Ascending aorta (tissue), 2 donors: ENCODE measurements around the gene CHD6. TPM values are rescaled to one million over a fixed set of nuclear protein-coding genes. Genes with fewer than 3 reads are reported as not detected.

ENCODE experiments used
- DNase-seq, 2 donors: peaks; one replicate each; pipeline ENCODE4 v3.0.0-alpha.2; 2019; ENCODE audit warnings: low spot score in 2 of 2
- H3K27ac ChIP-seq, 2 donors: fragments of 200-600 bp; sonication (generic); one replicate each; pipeline ENCODE4 v1.5.1; 2016 to 2017; ENCODE audit warnings: mild to moderate bottlenecking in 1 of 2
- H3K27me3 ChIP-seq: fragments of 200-600 bp; sonication (generic); one replicate; pipeline ENCODE4 v1.5.1; 2017
- H3K36me3 ChIP-seq, 2 donors: fragments of 200-600 bp; sonication (generic); one replicate each; pipeline ENCODE4 v1.5.1; 2016
- H3K4me1 ChIP-seq, 2 donors: fragments of 200-600 bp; sonication (generic); one replicate each; pipeline ENCODE4 v1.5.1; 2016 to 2017; ENCODE audit warnings: mild to moderate bottlenecking in 1 of 2
- H3K4me3 ChIP-seq, 2 donors: fragments of 200-600 bp; sonication (generic); one replicate each; pipeline ENCODE4 v1.5.1; 2016 to 2017; ENCODE audit warnings: mild to moderate bottlenecking in 1 of 2
- H3K9me3 ChIP-seq, 2 donors: fragments of 200-600 bp; sonication (generic); one replicate each; pipeline ENCODE4 v1.5.1; 2016
- intact Hi-C: fragments of 100-400 bp; cut with DNase I; formaldehyde crosslinking; loops from one replicate; pipeline ENCODE4 v1.15.1; 2023
- total RNA-seq: library from RNA; depleted of rRNA; stranded (reverse); fragments of >200 nt; gene quantifications from one replicate; pipeline ENCODE4 v1.1.0, GENCODE V29; 2016
- TF ChIP-seq, protein P1 (sequence below), 3 experiments: fragments of 200-600 bp in 2 of 3; fragments of 450-650 bp in 1 of 3; sonication (generic) in 2 of 3; IDR thresholded peaks; one replicate each; pipeline ENCODE4 v1.5.1; 2016 to 2019; ENCODE audit warnings: antibody characterized with exemption in 3 of 3, mild to moderate bottlenecking in 1 of 3, moderate library complexity in 1 of 3

The CHD6 gene
- total RNA-seq, 1 donor from 2014 or later = 42.9 TPM

DNA sequence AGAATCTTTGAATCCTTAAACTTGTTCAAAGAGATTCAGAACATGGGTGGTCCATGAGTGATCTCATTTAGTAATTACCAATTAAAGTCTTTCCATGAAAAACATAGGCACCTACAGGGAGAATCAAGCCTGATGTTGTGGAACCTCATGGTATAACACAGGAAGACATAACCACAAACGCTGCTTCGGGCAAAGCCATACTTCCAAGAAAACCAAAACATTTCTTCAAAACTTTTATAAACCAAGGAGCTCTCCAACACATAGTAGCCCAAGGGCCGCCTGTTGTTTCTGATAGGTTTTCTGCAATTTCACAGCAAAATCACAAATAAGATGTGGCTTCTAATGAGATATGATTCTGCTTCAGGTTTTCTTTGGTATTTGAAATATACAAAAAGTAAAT, 2.5 kb downstream of the CHD6 start:
- H3K4me3 ChIP-seq = no peak overlapping the region
- intact Hi-C loops = loop anchor here (5.0 to 10.0 kb wide), 4 partner anchors 91 to 1842 kb away; partner anchors contain the start of genes PLCG1 and SRSF6
- H3K9me3 ChIP-seq = no peaks in the 10 kb centered on the region
- no peak for DNase-seq
- peaks cover 2 to 43% of the 10 kb centered on the region in 2 donors for H3K4me1 ChIP-seq
- no peaks in the 10 kb centered on the region for H3K36me3 ChIP-seq
- TF ChIP-seq, protein P1, sequence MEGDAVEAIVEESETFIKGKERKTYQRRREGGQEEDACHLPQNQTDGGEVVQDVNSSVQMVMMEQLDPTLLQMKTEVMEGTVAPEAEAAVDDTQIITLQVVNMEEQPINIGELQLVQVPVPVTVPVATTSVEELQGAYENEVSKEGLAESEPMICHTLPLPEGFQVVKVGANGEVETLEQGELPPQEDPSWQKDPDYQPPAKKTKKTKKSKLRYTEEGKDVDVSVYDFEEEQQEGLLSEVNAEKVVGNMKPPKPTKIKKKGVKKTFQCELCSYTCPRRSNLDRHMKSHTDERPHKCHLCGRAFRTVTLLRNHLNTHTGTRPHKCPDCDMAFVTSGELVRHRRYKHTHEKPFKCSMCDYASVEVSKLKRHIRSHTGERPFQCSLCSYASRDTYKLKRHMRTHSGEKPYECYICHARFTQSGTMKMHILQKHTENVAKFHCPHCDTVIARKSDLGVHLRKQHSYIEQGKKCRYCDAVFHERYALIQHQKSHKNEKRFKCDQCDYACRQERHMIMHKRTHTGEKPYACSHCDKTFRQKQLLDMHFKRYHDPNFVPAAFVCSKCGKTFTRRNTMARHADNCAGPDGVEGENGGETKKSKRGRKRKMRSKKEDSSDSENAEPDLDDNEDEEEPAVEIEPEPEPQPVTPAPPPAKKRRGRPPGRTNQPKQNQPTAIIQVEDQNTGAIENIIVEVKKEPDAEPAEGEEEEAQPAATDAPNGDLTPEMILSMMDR (IDR thresholded peaks at IDR 0.05) = no peak
- H3K27me3 ChIP-seq = no peaks in the 10 kb centered on the region
- H3K27ac ChIP-seq = no peak overlapping the region

DNA sequence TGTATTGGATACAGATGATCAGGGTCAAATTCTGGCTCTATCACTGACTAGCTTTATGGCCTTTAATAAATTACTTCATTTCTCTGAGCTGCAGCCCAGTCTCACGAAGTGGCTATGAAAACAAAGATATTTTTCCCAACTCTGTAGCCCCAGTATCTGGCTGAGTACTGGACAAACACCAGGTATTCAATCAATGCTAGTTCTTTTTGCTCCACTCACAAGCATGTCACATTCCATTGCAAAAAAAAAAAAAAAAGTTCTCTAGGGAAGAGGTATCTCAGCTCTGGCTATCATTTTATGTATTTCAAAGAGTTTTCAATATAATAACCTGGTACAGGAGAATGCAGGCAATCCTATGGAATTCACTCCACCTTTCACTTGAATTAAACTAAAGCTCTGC, 3.1 kb downstream of the CHD6 start:
- TF ChIP-seq, protein P1 (IDR thresholded peaks at IDR 0.05) = no peak
- Histone ChIP-seq H3K4me3 (no peak overlapping the region), H3K36me3 (no peaks in the 10 kb centered on the region), H3K9me3 (no peaks in the 10 kb centered on the region), H3K27me3 (no peaks in the 10 kb centered on the region), H3K27ac (no peak overlapping the region), H3K4me1 (peaks cover 2 to 43% of the 10 kb centered on the region in 2 donors)
- no peak for DNase-seq
- intact Hi-C loops = loop anchor here (5.0 to 10.0 kb wide), 4 partner anchors 90 to 1842 kb away; partner anchors contain the start of genes PLCG1 and SRSF6

DNA sequence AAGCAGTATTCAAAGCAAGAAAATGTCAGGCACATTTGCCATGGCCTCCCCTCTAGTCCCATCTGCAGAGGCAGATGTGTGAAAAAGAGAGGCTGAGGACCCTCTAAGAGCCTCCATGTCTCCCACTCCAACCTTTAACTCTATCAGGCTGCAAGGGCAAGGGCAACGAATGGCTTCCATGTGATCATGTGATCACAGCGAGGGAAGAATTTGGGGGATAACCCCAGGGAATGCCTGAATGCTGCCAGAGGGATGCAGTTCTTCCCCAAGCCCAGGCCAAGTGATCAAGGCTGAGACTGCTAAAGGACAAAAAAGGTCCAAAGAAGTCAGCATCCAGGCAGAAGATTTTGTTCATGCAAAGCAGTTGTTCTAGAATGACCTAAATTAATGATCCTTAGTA, 4.9 kb downstream of the CHD6 start:
- TF ChIP-seq, protein P1 (IDR thresholded peaks at IDR 0.05) = no peak
- intact Hi-C loops = loop anchor here (10.0 kb wide), 1 partner anchor 89 kb away; no protein-coding TSS in a partner anchor
- Histone ChIP-seq H3K9me3 (no peaks in the 10 kb centered on the region), H3K4me3 (no peak overlapping the region), H3K27ac (no peak overlapping the region), H3K27me3 (no peaks in the 10 kb centered on the region), H3K4me1 (peaks cover 0 to 39% of the 10 kb centered on the region in 2 donors), H3K36me3 (no peaks in the 10 kb centered on the region)
- DNase-seq = no peak

DNA sequence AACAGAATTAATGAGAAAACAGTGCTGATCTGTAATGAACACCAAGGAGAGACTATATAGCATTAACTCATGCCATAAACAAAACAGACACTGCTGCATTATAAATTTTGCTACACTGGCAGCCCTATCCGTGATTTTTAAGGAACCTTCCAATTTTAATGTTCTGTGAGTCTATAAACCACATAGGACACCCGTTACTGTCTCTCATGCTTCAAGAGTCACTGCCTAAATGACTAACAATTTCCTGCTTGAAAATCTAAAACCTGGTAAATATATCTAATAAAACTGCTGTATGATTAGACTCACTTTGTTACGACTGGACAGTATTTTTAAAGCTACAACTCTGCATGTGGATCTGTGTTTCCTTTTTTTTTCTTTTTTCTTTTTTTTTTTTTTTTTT, 8.7 kb downstream of the CHD6 start:
- intact Hi-C loops = no loop called here
- no peaks in the 10 kb centered on the region for H3K27me3 ChIP-seq
- H3K27ac ChIP-seq = no peak overlapping the region
- TF ChIP-seq, protein P1 (IDR thresholded peaks at IDR 0.05) = no peak
- H3K4me3 ChIP-seq = no peak overlapping the region
- peaks cover 0 to 21% of the 10 kb centered on the region in 2 donors for H3K4me1 ChIP-seq
- DNase-seq = no peak
- H3K9me3 ChIP-seq = no peaks in the 10 kb centered on the region
- H3K36me3 ChIP-seq = no peaks in the 10 kb centered on the region

DNA sequence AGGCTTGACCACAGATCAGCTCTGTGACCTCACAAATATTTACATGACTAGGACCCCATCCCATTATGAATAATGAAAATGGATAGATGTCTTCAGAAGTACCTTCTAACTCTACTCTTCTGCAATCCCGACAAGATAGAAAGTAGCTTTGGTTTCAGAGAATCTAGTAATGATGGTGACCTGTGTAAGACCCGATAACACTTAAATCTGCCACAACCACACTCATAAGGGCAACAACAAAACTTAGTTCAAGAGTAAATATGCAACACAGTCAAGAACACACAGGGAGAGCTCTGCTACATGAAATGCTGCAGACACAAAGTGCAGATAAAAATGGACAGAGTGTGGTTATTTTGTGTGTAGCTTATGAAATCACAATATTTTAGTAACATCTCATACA, 9.6 kb downstream of the CHD6 start:
- Histone ChIP-seq H3K36me3 (no peaks in the 10 kb centered on the region), H3K4me3 (no peak overlapping the region), H3K9me3 (no peaks in the 10 kb centered on the region), H3K27me3 (no peaks in the 10 kb centered on the region), H3K4me1 (peaks cover 0 to 19% of the 10 kb centered on the region in 2 donors), H3K27ac (no peak overlapping the region)
- intact Hi-C loops = no loop called here
- TF ChIP-seq, protein P1 (IDR thresholded peaks at IDR 0.05) = no peak
- DNase-seq = no peak

DNA sequence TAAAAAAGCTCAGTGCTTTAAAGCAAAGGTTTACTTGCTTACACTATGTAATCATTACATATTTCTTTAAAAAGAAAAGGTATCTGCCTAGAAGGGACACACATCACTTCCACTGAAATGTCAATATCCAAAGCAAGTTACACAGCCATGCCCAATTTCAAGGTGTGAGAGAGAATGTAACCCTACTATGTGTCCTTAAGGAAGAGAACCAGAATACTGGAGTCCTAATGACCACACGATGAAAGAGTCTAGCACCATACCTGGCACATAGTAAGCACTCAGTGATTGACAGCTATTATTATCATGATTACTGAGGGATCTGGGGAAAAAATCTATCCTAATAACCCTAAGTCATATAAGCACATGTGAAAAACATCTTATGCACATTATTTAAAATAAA, 10.4 kb downstream of the CHD6 start:
- Histone ChIP-seq H3K27ac (no peak overlapping the region), H3K9me3 (no peaks in the 10 kb centered on the region), H3K36me3 (no peaks in the 10 kb centered on the region), H3K4me1 (peaks cover 0 to 11% of the 10 kb centered on the region in 2 donors), H3K4me3 (no peak overlapping the region), H3K27me3 (no peaks in the 10 kb centered on the region)
- TF ChIP-seq, protein P1 (IDR thresholded peaks at IDR 0.05) = no peak
- no peak for DNase-seq
- intact Hi-C loops = no loop called here
